Mammary epithelial cell (primary cell): ENCODE results near the gene DGKQ.

ENCODE experiments used
- CTCF ChIP-seq, 2 donors: IDR thresholded peaks in 1 of 2; conservative IDR thresholded peaks in 1 of 2; 2 replicates each; pipeline ENCODE4 v1.5.1; 2011 to 2012; ENCODE audit warnings: inconsistent platforms in 2 of 2, low read length in 2 of 2, mild to moderate bottlenecking in 2 of 2, control low read depth in 1 of 2, low read depth in 1 of 2; ENCODE audit not compliant: insufficient read depth in 1 of 2; ENCODE audit errors: extremely low read depth in 1 of 2
- EZH2 ChIP-seq: IDR thresholded peaks from 2 replicates; pipeline ENCODE4 v1.6.1; 2012; ENCODE audit warnings: low read length, inconsistent platforms, borderline replicate concordance

- TF ChIP-seq CTCF (conservative IDR thresholded peaks at IDR 0.05 in 1 of 2, IDR thresholded peaks at IDR 0.05 in 1 of 2; ENCODE audit: extremely low read depth in 1 of 2, insufficient read depth in 1 of 2, low read depth in 1 of 2, low read length in 2 of 2) (no peak), EZH2 (no peak)
These were observed 31.5 kb upstream of the DGKQ start for GRCh38 chr4:1004557-1005485.
